GM18508 (cell line): ENCODE measurements around the gene MOB3A.
A peak's percentile ranks its signal among the peaks of the same experiment; 100 is the strongest.
"Not testable (repeated sequence)": the region's sequence is repeated elsewhere in the genome, so short reads cannot be mapped to it uniquely, and the experiment has no call there.

Experiments used
- ATAC-seq: cut with Tn5 transposase; IDR thresholded peaks from one replicate; pipeline ENCODE4 v1.9.1; 2021; ENCODE audit warnings: moderate number of reproducible peaks; ENCODE audit not compliant: insufficient read depth, unreplicated experiment

Gene MOB3A

GRCh38 chr19:2096034-2096479 is at the start of gene MOB3A:
Gene MOB3A (minus strand): TSS chr19:2096326. CDS start chr19:2078560, 17,766 bp downstream.
- peak; percentile 13 for ATAC-seq

- no peak for ATAC-seq
Measured at GRCh38 chr19:2145831-2146241, 49.7 kb upstream of the MOB3A start.

- no peak for ATAC-seq
Measured at GRCh38 chr19:2144190-2144589, 48.1 kb upstream of the MOB3A start.

- no peak for ATAC-seq
Measured at GRCh38 chr19:2142173-2142829, 46.2 kb upstream of the MOB3A start.

- no peak for ATAC-seq
Measured at GRCh38 chr19:2140138-2140569, 44.0 kb upstream of the MOB3A start.

- ATAC-seq: no peak
Measured at GRCh38 chr19:2139385-2140137, 43.4 kb upstream of the MOB3A start.

- no peak for ATAC-seq
Measured at GRCh38 chr19:2138061-2138728, 42.1 kb upstream of the MOB3A start.

- ATAC-seq: no peak
Measured at GRCh38 chr19:2136796-2137195, 40.7 kb upstream of the MOB3A start.

- no peak for ATAC-seq
Measured at GRCh38 chr19:2135474-2136402, 39.6 kb upstream of the MOB3A start.

- no peak for ATAC-seq
Measured at GRCh38 chr19:2132731-2133490, 36.8 kb upstream of the MOB3A start.

- ATAC-seq: no peak
Measured at GRCh38 chr19:2132191-2132590, 36.1 kb upstream of the MOB3A start.

- not testable (repeated sequence) for ATAC-seq
Measured at GRCh38 chr19:2131012-2131975, 35.2 kb upstream of the MOB3A start.

GRCh38 chr19:2129892-2130770 is 34.0 kb upstream of the MOB3A start:
- no peak for ATAC-seq

- no peak for ATAC-seq
Measured at GRCh38 chr19:2129486-2129885, 33.4 kb upstream of the MOB3A start.

GRCh38 chr19:2129022-2129421 is 32.9 kb upstream of the MOB3A start:
- no peak for ATAC-seq

GRCh38 chr19:2128252-2128651 is 32.1 kb upstream of the MOB3A start:
- ATAC-seq: not testable (repeated sequence)

GRCh38 chr19:2127758-2128157 is 31.6 kb upstream of the MOB3A start:
- no peak for ATAC-seq
